CD8-positive, alpha-beta memory T cell (primary cell): ENCODE data around the gene ZCCHC24. TPM values are rescaled to one million over a fixed set of nuclear protein-coding genes. Genes with fewer than 3 reads are reported as not detected.

ENCODE experiments used
- CTCF ChIA-PET: fragments of 350-600 bp; sonication (Branson Sonifier 250); formaldehyde crosslinking; loops from one replicate; lab custom pipeline; 2021; ENCODE audit warnings: antibody characterized with exemption; lab: Charles Lee
- POLR2A ChIA-PET: fragments of 350-600 bp; sonication (Branson Sonifier 250); formaldehyde crosslinking; loops from one replicate; lab custom pipeline; 2021; ENCODE audit warnings: antibody characterized with exemption; lab: Charles Lee
- DNase-seq, 5 donors: peaks; one replicate each; pipeline versions ENCODE4 v3.0.0 to v3.0.0-alpha.2; 2020 to 2022; ENCODE audit warnings: mixed read lengths in 1 of 5
- H3K27ac ChIP-seq: one replicate; pipeline ENCODE4 v1.7.0; 2013; ENCODE audit warnings: low read depth, mild to moderate bottlenecking, low read length, moderate library complexity
- H3K27me3 ChIP-seq: 2 replicates; pipeline ENCODE4 v1.7.0; 2013; ENCODE audit warnings: low read length, mild to moderate bottlenecking; ENCODE audit not compliant: insufficient read depth, poor library complexity, severe bottlenecking
- H3K36me3 ChIP-seq: 2 replicates; pipeline ENCODE4 v1.7.0; 2013; ENCODE audit warnings: mild to moderate bottlenecking, low read length, moderate library complexity; ENCODE audit not compliant: insufficient read depth
- H3K4me1 ChIP-seq: 2 replicates; pipeline ENCODE4 v1.7.0; 2013; ENCODE audit warnings: mild to moderate bottlenecking, low read length, moderate library complexity; ENCODE audit not compliant: insufficient read depth
- H3K4me3 ChIP-seq: 2 replicates; pipeline ENCODE4 v1.7.0; 2013; ENCODE audit warnings: mild to moderate bottlenecking, low read length
- H3K9me3 ChIP-seq: 2 replicates; pipeline ENCODE4 v1.7.0; 2013; ENCODE audit warnings: mild to moderate bottlenecking, low read length
- H3K27ac Mint-ChIP-seq, 8 donors: one replicate each; pipeline ENCODE4 v1.8.0; 2020 to 2021; ENCODE audit warnings: mixed read lengths in 8 of 8, mild to moderate bottlenecking in 6 of 8, inconsistent platforms in 3 of 8, moderate library complexity in 3 of 8
- H3K27me3 Mint-ChIP-seq, 2 donors: one replicate each; pipeline ENCODE4 v1.8.0; 2020 to 2021; ENCODE audit warnings: mixed read lengths in 2 of 2, mild to moderate bottlenecking in 1 of 2, moderate library complexity in 1 of 2
- H3K36me3 Mint-ChIP-seq, 3 donors: one replicate each; pipeline ENCODE4 v1.8.0; 2020 to 2021; ENCODE audit warnings: mixed read lengths in 3 of 3, inconsistent platforms in 1 of 3, mild to moderate bottlenecking in 1 of 3
- H3K4me1 Mint-ChIP-seq, 3 donors: one replicate each; pipeline ENCODE4 v1.8.0; 2020 to 2021; ENCODE audit warnings: mixed read lengths in 3 of 3, inconsistent platforms in 1 of 3, mild to moderate bottlenecking in 1 of 3
- H3K4me3 Mint-ChIP-seq, 7 donors: one replicate each; pipeline ENCODE4 v1.8.0; 2020 to 2021; ENCODE audit warnings: mixed read lengths in 7 of 7, mild to moderate bottlenecking in 6 of 7, moderate library complexity in 4 of 7, inconsistent platforms in 2 of 7
- H3K9me3 Mint-ChIP-seq, 5 donors: one replicate each; pipeline ENCODE4 v1.8.0; 2020 to 2022; ENCODE audit warnings: mixed read lengths in 5 of 5, mild to moderate bottlenecking in 3 of 5, moderate library complexity in 2 of 5, inconsistent platforms in 1 of 5
- polyA plus RNA-seq: library from polyadenylated mRNA; unstranded; fragments of 300-500 nt; fragmentation: Illumina TruSeq; gene quantifications from one replicate; pipeline ENCODE4 v1.2.3, GENCODE V29; 2021
- total RNA-seq, 2 experiments: library from RNA; stranded (reverse); gene quantifications; one replicate each; pipeline ENCODE4 v1.2.3, GENCODE V29; 2021

Gene ZCCHC24
- total and polyA plus RNA-seq, 3 experiments from 2014 or later: 0.83 to 1.4 (median 1.00) TPM

GRCh38 chr10:79431428-79431827 is 14.0 kb downstream of the ZCCHC24 start:
- Histone ChIP-seq H3K36me3 (no peaks in the 10 kb centered on the region), H3K9me3 (no peaks in the 10 kb centered on the region), H3K27me3 (no peaks in the 10 kb centered on the region), H3K4me1 (no peaks in the 10 kb centered on the region), H3K27ac (no peak overlapping the region), H3K4me3 (no peak overlapping the region)
- Mint-ChIP-seq H3K4me1 (peaks cover 0 to 7% (median 0%) of the 10 kb centered on the region in 3 donors), H3K36me3 (peaks cover 0 to 13% (median 4%) of the 10 kb centered on the region in 3 donors), H3K27me3 (peaks cover 0 to 3% of the 10 kb centered on the region in 2 donors), H3K4me3 (no peak overlapping the region), H3K9me3 (no peaks in the 10 kb centered on the region), H3K27ac (peak overlapping the region in 1 of 8 donors; percentile 27)
- ChIA-PET CTCF (interaction anchor here (0.8 kb wide), 1 partner anchor 36 kb away, joined by 3 read pairs; no protein-coding TSS in a partner anchor), POLR2A (no interaction called here)
- DNase-seq: peak in 1 of 5 donors; percentile 21

GRCh38 chr10:79430936-79431335 is 14.5 kb downstream of the ZCCHC24 start:
- no peaks in the 10 kb centered on the region for H3K27me3 ChIP-seq
- Mint-ChIP-seq H3K36me3 (peaks cover 0 to 18% (median 4%) of the 10 kb centered on the region in 3 donors), H3K4me1 (peaks cover 0 to 7% (median 0%) of the 10 kb centered on the region in 3 donors), H3K9me3 (no peaks in the 10 kb centered on the region), H3K4me3 (no peak overlapping the region), H3K27ac (peak overlapping the region in 1 of 8 donors; percentile 27), H3K27me3 (peaks cover 0 to 3% of the 10 kb centered on the region in 2 donors)
- H3K27ac ChIP-seq: no peak overlapping the region
- H3K9me3 ChIP-seq: no peaks in the 10 kb centered on the region
- peak in 1 of 5 donors; percentile 16 for DNase-seq
- CTCF ChIA-PET: interaction anchor here (0.8 kb wide), 1 partner anchor 37 kb away, joined by 3 read pairs; no protein-coding TSS in a partner anchor
- no peak overlapping the region for H3K4me3 ChIP-seq
- no peaks in the 10 kb centered on the region for H3K4me1 ChIP-seq
- POLR2A ChIA-PET: no interaction called here
- no peaks in the 10 kb centered on the region for H3K36me3 ChIP-seq

GRCh38 chr10:79430325-79430905 is 15.0 kb downstream of the ZCCHC24 start:
- H3K27ac Mint-ChIP-seq: peak overlapping the region in 1 of 8 donors; percentile 86
- Histone ChIP-seq H3K36me3 (no peaks in the 10 kb centered on the region), H3K27ac (no peak overlapping the region), H3K27me3 (no peaks in the 10 kb centered on the region), H3K4me1 (no peaks in the 10 kb centered on the region), H3K9me3 (no peaks in the 10 kb centered on the region), H3K4me3 (no peak overlapping the region)
- H3K4me3 Mint-ChIP-seq: no peak overlapping the region
- DNase-seq: peak in 1 of 5 donors; percentile 5
- H3K36me3 Mint-ChIP-seq: peaks cover 0 to 18% (median 4%) of the 10 kb centered on the region in 3 donors
- H3K9me3 Mint-ChIP-seq: no peaks in the 10 kb centered on the region
- CTCF ChIA-PET: interaction anchor here (0.8 kb wide), 1 partner anchor 37 kb away, joined by 3 read pairs; no protein-coding TSS in a partner anchor
- POLR2A ChIA-PET: no interaction called here
- peaks cover 0 to 7% (median 0%) of the 10 kb centered on the region in 3 donors for H3K4me1 Mint-ChIP-seq
- peaks cover 0 to 3% of the 10 kb centered on the region in 2 donors for H3K27me3 Mint-ChIP-seq

- CTCF ChIA-PET: no interaction called here
- H3K4me1 Mint-ChIP-seq: peaks cover 0 to 6% (median 0%) of the 10 kb centered on the region in 3 donors
- Histone ChIP-seq H3K4me1 (no peaks in the 10 kb centered on the region), H3K4me3 (no peak overlapping the region), H3K27me3 (no peaks in the 10 kb centered on the region), H3K36me3 (no peaks in the 10 kb centered on the region), H3K27ac (no peak overlapping the region), H3K9me3 (no peaks in the 10 kb centered on the region)
- no peak overlapping the region for H3K4me3 Mint-ChIP-seq
- H3K27me3 Mint-ChIP-seq: peaks cover 0 to 3% of the 10 kb centered on the region in 2 donors
- no peak overlapping the region for H3K27ac Mint-ChIP-seq
- H3K9me3 Mint-ChIP-seq: no peaks in the 10 kb centered on the region
- DNase-seq: peak in 1 of 5 donors; percentile 23
- POLR2A ChIA-PET: no interaction called here
- peaks cover 0 to 18% (median 4%) of the 10 kb centered on the region in 3 donors for H3K36me3 Mint-ChIP-seq
These were observed 15.7 kb downstream of the ZCCHC24 start for GRCh38 chr10:79429751-79430150.

- no peak overlapping the region for H3K27ac Mint-ChIP-seq
- H3K36me3 Mint-ChIP-seq: peaks cover 0 to 18% (median 4%) of the 10 kb centered on the region in 3 donors
- H3K4me1 ChIP-seq: no peaks in the 10 kb centered on the region
- CTCF ChIA-PET: interaction anchor here (1.1 kb wide), 1 partner anchor 233 kb away, joined by 4 read pairs; no protein-coding TSS in a partner anchor
- H3K27me3 ChIP-seq: no peaks in the 10 kb centered on the region
- no peaks in the 10 kb centered on the region for H3K36me3 ChIP-seq
- H3K27ac ChIP-seq: no peak overlapping the region
- DNase-seq: no peak
- H3K27me3 Mint-ChIP-seq: peaks cover 0 to 3% of the 10 kb centered on the region in 2 donors
- no peaks in the 10 kb centered on the region for H3K4me1 Mint-ChIP-seq
- no peaks in the 10 kb centered on the region for H3K9me3 Mint-ChIP-seq
- no peaks in the 10 kb centered on the region for H3K9me3 ChIP-seq
- H3K4me3 ChIP-seq: no peak overlapping the region
- POLR2A ChIA-PET: interaction anchor here (0.6 kb wide), 2 partner anchors 70 to 154 kb away, joined by 5 to 6 read pairs; no protein-coding TSS in a partner anchor
- H3K4me3 Mint-ChIP-seq: no peak overlapping the region
These were observed 17.5 kb downstream of the ZCCHC24 start for GRCh38 chr10:79427965-79428364.

GRCh38 chr10:79425074-79425532 is 20.3 kb downstream of the ZCCHC24 start:
- no peak for DNase-seq

GRCh38 chr10:79424221-79425073 is 21.0 kb downstream of the ZCCHC24 start:
- H3K27ac Mint-ChIP-seq: no peak overlapping the region
- ChIA-PET CTCF (interaction anchor here (1.2 kb wide), 1 partner anchor 10 kb away, joined by 3 read pairs; no protein-coding TSS in a partner anchor), POLR2A (no interaction called here)
- no peaks in the 10 kb centered on the region for H3K4me1 Mint-ChIP-seq
- no peak overlapping the region for H3K4me3 Mint-ChIP-seq
- Histone ChIP-seq H3K9me3 (no peaks in the 10 kb centered on the region), H3K27me3 (no peaks in the 10 kb centered on the region), H3K4me3 (no peak overlapping the region), H3K4me1 (no peaks in the 10 kb centered on the region), H3K36me3 (no peaks in the 10 kb centered on the region), H3K27ac (no peak overlapping the region)
- H3K36me3 Mint-ChIP-seq: peaks cover 0 to 18% (median 4%) of the 10 kb centered on the region in 3 donors
- no peaks in the 10 kb centered on the region for H3K9me3 Mint-ChIP-seq
- H3K27me3 Mint-ChIP-seq: peaks cover 0 to 5% of the 10 kb centered on the region in 2 donors
- DNase-seq: no peak

More at GRCh38 chr10:79425074-79425532, 20.3 kb downstream of the ZCCHC24 start:
- H3K4me3 ChIP-seq: no peak overlapping the region
- no peaks in the 10 kb centered on the region for H3K4me1 Mint-ChIP-seq
- peaks cover 0 to 18% (median 4%) of the 10 kb centered on the region in 3 donors for H3K36me3 Mint-ChIP-seq
- peaks cover 0 to 5% of the 10 kb centered on the region in 2 donors for H3K27me3 Mint-ChIP-seq
- no peak overlapping the region for H3K4me3 Mint-ChIP-seq
- H3K4me1 ChIP-seq: no peaks in the 10 kb centered on the region
- H3K27me3 ChIP-seq: no peaks in the 10 kb centered on the region
- H3K27ac ChIP-seq: no peak overlapping the region
- no peaks in the 10 kb centered on the region for H3K9me3 Mint-ChIP-seq
- POLR2A ChIA-PET: no interaction called here
- no peak overlapping the region for H3K27ac Mint-ChIP-seq
- H3K9me3 ChIP-seq: no peaks in the 10 kb centered on the region
- H3K36me3 ChIP-seq: no peaks in the 10 kb centered on the region
- CTCF ChIA-PET: no interaction called here
